ENCODE measurements around the gene TMEM258.

GRCh38 chr11:61762798-61763197 is 29.6 kb downstream of the TMEM258 start:
- TF ChIP-seq, protein P1, sequence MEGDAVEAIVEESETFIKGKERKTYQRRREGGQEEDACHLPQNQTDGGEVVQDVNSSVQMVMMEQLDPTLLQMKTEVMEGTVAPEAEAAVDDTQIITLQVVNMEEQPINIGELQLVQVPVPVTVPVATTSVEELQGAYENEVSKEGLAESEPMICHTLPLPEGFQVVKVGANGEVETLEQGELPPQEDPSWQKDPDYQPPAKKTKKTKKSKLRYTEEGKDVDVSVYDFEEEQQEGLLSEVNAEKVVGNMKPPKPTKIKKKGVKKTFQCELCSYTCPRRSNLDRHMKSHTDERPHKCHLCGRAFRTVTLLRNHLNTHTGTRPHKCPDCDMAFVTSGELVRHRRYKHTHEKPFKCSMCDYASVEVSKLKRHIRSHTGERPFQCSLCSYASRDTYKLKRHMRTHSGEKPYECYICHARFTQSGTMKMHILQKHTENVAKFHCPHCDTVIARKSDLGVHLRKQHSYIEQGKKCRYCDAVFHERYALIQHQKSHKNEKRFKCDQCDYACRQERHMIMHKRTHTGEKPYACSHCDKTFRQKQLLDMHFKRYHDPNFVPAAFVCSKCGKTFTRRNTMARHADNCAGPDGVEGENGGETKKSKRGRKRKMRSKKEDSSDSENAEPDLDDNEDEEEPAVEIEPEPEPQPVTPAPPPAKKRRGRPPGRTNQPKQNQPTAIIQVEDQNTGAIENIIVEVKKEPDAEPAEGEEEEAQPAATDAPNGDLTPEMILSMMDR (IDR thresholded peaks at IDR 0.05): no peak
- no peak for TF ChIP-seq EZH2 (IDR thresholded peaks at IDR 0.05; ENCODE audit: borderline replicate concordance, insufficient read depth, low read depth, low read length, poor library complexity, severe bottlenecking)
